GM12878 (cell line): ENCODE measurements around the gene SKIL. TPM values are rescaled to one million over a fixed set of nuclear protein-coding genes. Genes with fewer than 3 reads are reported as not detected.

ENCODE experiments used
- ATAC-seq: fragments of 200-7000 bp; cut with Tn5 transposase; 3 replicates; pipeline ENCODE4 v1.9.1; 2020; ENCODE audit warnings: mild to moderate bottlenecking, moderate library complexity
- BruUV-seq: library from RNA; stranded (reverse); fragments of 400-500 nt; replicated peaks from 2 replicates; lab custom pipeline; 2021; lab: Mats Ljungman, UMichigan
- CTCF ChIA-PET: fragments of 300-600 bp; sonication (Branson Sonifier 250); formaldehyde crosslinking; extraction: SDS; loops from one replicate; lab custom pipeline; 2021; ENCODE audit warnings: inconsistent platforms; lab: Yijun Ruan, JAX
- POLR2A ChIA-PET: fragments of 350-600 bp; formaldehyde crosslinking; extraction: SDS; loops from one replicate; lab custom pipeline; 2021; ENCODE audit warnings: inconsistent platforms; lab: Charles Lee
- RAD21 ChIA-PET: fragments of 300-600 bp; sonication (Branson Sonifier 250); formaldehyde crosslinking; loops from one replicate; lab custom pipeline; 2023; ENCODE audit warnings: antibody characterized with exemption; ENCODE audit not compliant: unreplicated experiment; lab: Charles Lee
- SMC1A ChIA-PET: fragments of 300-600 bp; sonication (Branson Sonifier 250); formaldehyde crosslinking; loops from one replicate; lab custom pipeline; 2023; ENCODE audit not compliant: unreplicated experiment, uncharacterized antibody; lab: Charles Lee
- DNase-seq: peaks from one replicate; pipeline ENCODE4 v3.0.0-alpha.2; 2011; ENCODE audit warnings: low read depth, low spot score
- FAIRE-seq: peaks from 3 replicates; lab custom pipeline; 2011; peaks lifted over from hg19 to GRCh38; lab: Jason Lieb, UNC
- H2AFZ ChIP-seq: 2 replicates; pipeline ENCODE4 v1.6.0; 2011; ENCODE audit warnings: low read depth, low read length, control low read depth; ENCODE audit not compliant: control insufficient read depth
- H3K27ac ChIP-seq: 2 replicates; pipeline ENCODE4 v1.5.1; 2011; ENCODE audit warnings: control low read depth; ENCODE audit not compliant: control insufficient read depth, insufficient read depth
- H3K27me3 ChIP-seq, 2 experiments: replicated peaks in 1 of 2; 2 replicates each; pipeline versions ENCODE4 v1.6.0 to v1.6.1; 2011; ENCODE audit warnings: low read length in 1 of 2; ENCODE audit not compliant: control insufficient read depth in 2 of 2, insufficient read depth in 2 of 2
- H3K36me3 ChIP-seq, 2 experiments: 2 replicates each; pipeline ENCODE4 v1.5.1; 2011; ENCODE audit warnings: low read length in 1 of 2; ENCODE audit not compliant: control insufficient read depth in 2 of 2, insufficient read depth in 2 of 2
- H3K4me1 ChIP-seq: 2 replicates; pipeline ENCODE4 v1.6.1; 2011; ENCODE audit warnings: mild to moderate bottlenecking, low read length, moderate library complexity, mixed read lengths; ENCODE audit not compliant: control insufficient read depth, insufficient read depth
- H3K4me2 ChIP-seq: 2 replicates; pipeline ENCODE4 v1.6.0; 2011; ENCODE audit warnings: control low read depth; ENCODE audit not compliant: control insufficient read depth, insufficient read depth
- H3K4me3 ChIP-seq: fragments of 200-600 bp; sonication (generic); 2 replicates; pipeline ENCODE4 v1.5.1; 2016
- H3K79me2 ChIP-seq: 2 replicates; pipeline ENCODE4 v1.6.0; 2011; ENCODE audit warnings: low read length; ENCODE audit not compliant: control insufficient read depth, insufficient read depth
- H3K9ac ChIP-seq: 2 replicates; pipeline ENCODE4 v1.8.0; 2011; ENCODE audit warnings: low read length, control low read depth, mixed read lengths; ENCODE audit not compliant: control insufficient read depth, insufficient read depth
- H3K9me3 ChIP-seq: replicated peaks from 3 replicates; pipeline ENCODE4 v1.5.1; 2011; ENCODE audit warnings: mild to moderate bottlenecking, low read length; ENCODE audit not compliant: control insufficient read depth, insufficient read depth
- H4K20me1 ChIP-seq: 2 replicates; pipeline ENCODE4 v1.6.0; 2011; ENCODE audit not compliant: control insufficient read depth, insufficient read depth
- BACH1 ChIP-seq: fragments of 450-650 bp; IDR thresholded peaks from 2 replicates; pipeline ENCODE4 v1.6.1; 2017; ENCODE audit warnings: mild to moderate bottlenecking, borderline replicate concordance
- BRCA1 ChIP-seq: IDR thresholded peaks from 2 replicates; pipeline ENCODE4 v1.6.1; 2011; ENCODE audit warnings: low read depth, low read length, improper control_type of control experiment
- CBFB ChIP-seq: IDR thresholded peaks from 2 replicates; pipeline ENCODE4 v1.6.1; 2016; ENCODE audit warnings: antibody characterized with exemption, low read depth
- FOXM1 ChIP-seq: IDR thresholded peaks from 2 replicates; pipeline ENCODE4 v1.6.1; 2012; ENCODE audit warnings: low read depth, mild to moderate bottlenecking, inconsistent platforms, low read length, moderate library complexity
- GATAD2B ChIP-seq: fragments of 450-650 bp; conservative IDR thresholded peaks from 2 replicates; pipeline ENCODE4 v1.6.1; 2017; ENCODE audit warnings: low read depth, mild to moderate bottlenecking, moderate library complexity
- NR2F1 ChIP-seq: fragments of 450-650 bp; conservative IDR thresholded peaks from 2 replicates; pipeline ENCODE4 v1.6.1; 2017; ENCODE audit warnings: mild to moderate bottlenecking
- TCF3 ChIP-seq: IDR thresholded peaks from 2 replicates; pipeline ENCODE4 v1.6.1; 2012; ENCODE audit warnings: low read depth, mild to moderate bottlenecking, low read length, borderline replicate concordance; ENCODE audit not compliant: insufficient read depth
- WGBS: methylation state at CpG from one replicate; pipeline ENCODE4 v1.1.6; 2016; ENCODE audit warnings: low lambda C conversion rate; ENCODE audit not compliant: insufficient replicate concordance, insufficient coverage; ENCODE audit errors: missing lambda C conversion rate; 5-methylcytosine and 5-hydroxymethylcytosine counted together
- in situ Hi-C: fragments of 300-500 bp; cut with MboI; formaldehyde crosslinking; loops from 9 replicates; pipeline ENCODE4 v1.14.3; 2018; ENCODE audit warnings: mixed read lengths
- intact Hi-C: fragments of 100-400 bp; cut with micrococcal nuclease; formaldehyde crosslinking; loops from one replicate; pipeline ENCODE4 v1.14.2; 2022; ENCODE audit not compliant: unreplicated experiment
- polyA plus RNA-seq, 11 experiments: library from polyadenylated mRNA; depleted of rRNA in 4 of 11; unstranded in 6 of 11; stranded (reverse) in 5 of 11; fragments of >200 nt; fragmentation: Nextera tagmentation in 4 of 11; fragmentation: Illumina TruSeq in 1 of 11; extraction: Ambion mirVana in 4 of 11; extraction: Trizol in 1 of 11; gene quantifications; 1 replicate in 1 of 11; 2 replicates in 10 of 11; pipeline versions ENCODE4 v1.2.1 to v1.2.3, GENCODE V29; 2011 to 2016; ENCODE audit warnings: inconsistent platforms in 2 of 11, missing spikeins in 2 of 11, low read depth in 1 of 11
- total RNA-seq, 4 experiments: library from RNA; depleted of rRNA in 3 of 4; stranded (reverse); fragments of >200 nt in 3 of 4; fragmentation: Illumina TruSeq in 1 of 4; extraction: Trizol in 1 of 4; gene quantifications; 2 replicates each; pipeline versions ENCODE4 v1.2.1 to v1.2.3, GENCODE V29; 2013 to 2021
- TF ChIP-seq, protein P1 (sequence below): fragments of 150-350 bp; IDR thresholded peaks from 2 replicates; pipeline ENCODE4 v1.6.1; 2014; ENCODE audit warnings: mild to moderate bottlenecking, low read depth, low read length
- TF ChIP-seq, protein P2 (sequence below), 3 experiments: IDR thresholded peaks in 2 of 3; conservative IDR thresholded peaks in 1 of 3; 2 replicates each; pipeline ENCODE4 v1.5.1; 2011; ENCODE audit warnings: low read depth in 3 of 3, low read length in 3 of 3, mild to moderate bottlenecking in 3 of 3, control low read depth in 2 of 3, moderate library complexity in 2 of 3, inconsistent platforms in 1 of 3, mixed read lengths in 1 of 3; ENCODE audit not compliant: control insufficient read depth in 2 of 3, insufficient read depth in 1 of 3; ENCODE audit errors: extremely low read depth in 1 of 3
- TF ChIP-seq, protein P3 (sequence below): fragments of 450-650 bp; formaldehyde crosslinking; IDR thresholded peaks from 2 replicates; pipeline ENCODE4 v1.5.0; 2022; ENCODE audit warnings: mild to moderate bottlenecking, missing genetic modification characterization

SKIL gene
- total and polyA plus RNA-seq, 10 of the 15 experiments (the other 5 are each of a cell fraction or from before 2014, with no cell fraction given) = 2.7 to 14.8 (median 6.7) TPM

DNA sequence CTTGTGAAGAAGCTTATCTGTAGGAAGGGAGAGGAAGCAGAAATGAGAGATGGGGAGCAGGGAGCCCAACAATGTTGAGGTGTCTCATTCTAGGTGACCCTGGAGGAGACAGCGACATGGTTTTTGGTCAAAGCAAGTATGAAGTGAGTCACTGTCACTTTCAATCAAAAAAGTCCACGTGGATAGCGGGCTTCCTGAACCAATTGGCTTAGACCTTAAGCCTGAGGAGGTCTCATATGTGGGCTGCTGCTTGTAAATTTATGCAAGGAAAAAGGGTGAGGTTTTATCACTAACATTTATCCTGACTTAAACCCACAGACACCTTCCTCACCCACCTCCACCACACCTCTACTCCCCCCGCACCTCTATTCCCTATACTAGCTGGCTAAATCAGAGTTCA is 83.9 kb downstream of the SKIL start:
- WGBS = 32% methylated on average over 4 of the region's 4 CpGs
- ATAC-seq (no peak), FAIRE-seq (no peak), DNase-seq (no peak)
- Histone ChIP-seq H3K4me2 (no peak overlapping the region), H3K27me3 (peaks cover 2 to 3% of the 10 kb centered on the region in 2 experiments; a peak in 3 of 4 replicates), H3K9ac (no peak overlapping the region), H3K79me2 (no peaks in the 10 kb centered on the region), H3K36me3 (no peaks in the 10 kb centered on the region), H3K4me3 (no peak overlapping the region), H4K20me1 (no peaks in the 10 kb centered on the region), H3K27ac (no peak overlapping the region), H3K9me3 (no peaks in the 10 kb centered on the region), H3K4me1 (no peaks in the 10 kb centered on the region), H2AFZ (no peak overlapping the region)
- RAD21 ChIA-PET = no interaction called here
- CTCF ChIA-PET = interaction anchor here (1.1 kb wide), 1 partner anchor 49 kb away, joined by 3 read pairs; no protein-coding TSS in a partner anchor
- intact Hi-C loops (no loop called here), in situ Hi-C loops (no loop called here)
- POLR2A ChIA-PET = interaction anchor here (0.5 kb wide), 1 partner anchor 145 kb away, joined by 3 read pairs; the partner anchor contains the start of gene SLC7A14
- no TSS peak for BruUV-seq
- SMC1A ChIA-PET = no interaction called here
- TF ChIP-seq CBFB = no peak
- TF ChIP-seq, protein P1, sequence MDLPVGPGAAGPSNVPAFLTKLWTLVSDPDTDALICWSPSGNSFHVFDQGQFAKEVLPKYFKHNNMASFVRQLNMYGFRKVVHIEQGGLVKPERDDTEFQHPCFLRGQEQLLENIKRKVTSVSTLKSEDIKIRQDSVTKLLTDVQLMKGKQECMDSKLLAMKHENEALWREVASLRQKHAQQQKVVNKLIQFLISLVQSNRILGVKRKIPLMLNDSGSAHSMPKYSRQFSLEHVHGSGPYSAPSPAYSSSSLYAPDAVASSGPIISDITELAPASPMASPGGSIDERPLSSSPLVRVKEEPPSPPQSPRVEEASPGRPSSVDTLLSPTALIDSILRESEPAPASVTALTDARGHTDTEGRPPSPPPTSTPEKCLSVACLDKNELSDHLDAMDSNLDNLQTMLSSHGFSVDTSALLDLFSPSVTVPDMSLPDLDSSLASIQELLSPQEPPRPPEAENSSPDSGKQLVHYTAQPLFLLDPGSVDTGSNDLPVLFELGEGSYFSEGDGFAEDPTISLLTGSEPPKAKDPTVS = no peak
- no peak for TF ChIP-seq FOXM1
- no peak for TF ChIP-seq BACH1
- TF ChIP-seq, protein P2, sequence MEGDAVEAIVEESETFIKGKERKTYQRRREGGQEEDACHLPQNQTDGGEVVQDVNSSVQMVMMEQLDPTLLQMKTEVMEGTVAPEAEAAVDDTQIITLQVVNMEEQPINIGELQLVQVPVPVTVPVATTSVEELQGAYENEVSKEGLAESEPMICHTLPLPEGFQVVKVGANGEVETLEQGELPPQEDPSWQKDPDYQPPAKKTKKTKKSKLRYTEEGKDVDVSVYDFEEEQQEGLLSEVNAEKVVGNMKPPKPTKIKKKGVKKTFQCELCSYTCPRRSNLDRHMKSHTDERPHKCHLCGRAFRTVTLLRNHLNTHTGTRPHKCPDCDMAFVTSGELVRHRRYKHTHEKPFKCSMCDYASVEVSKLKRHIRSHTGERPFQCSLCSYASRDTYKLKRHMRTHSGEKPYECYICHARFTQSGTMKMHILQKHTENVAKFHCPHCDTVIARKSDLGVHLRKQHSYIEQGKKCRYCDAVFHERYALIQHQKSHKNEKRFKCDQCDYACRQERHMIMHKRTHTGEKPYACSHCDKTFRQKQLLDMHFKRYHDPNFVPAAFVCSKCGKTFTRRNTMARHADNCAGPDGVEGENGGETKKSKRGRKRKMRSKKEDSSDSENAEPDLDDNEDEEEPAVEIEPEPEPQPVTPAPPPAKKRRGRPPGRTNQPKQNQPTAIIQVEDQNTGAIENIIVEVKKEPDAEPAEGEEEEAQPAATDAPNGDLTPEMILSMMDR (IDR thresholded peaks at IDR 0.05 in 2 of 3, conservative IDR thresholded peaks at IDR 0.05 in 1 of 3; ENCODE audit: control insufficient read depth in 2 of 3, extremely low read depth in 1 of 3, insufficient read depth in 1 of 3, low read depth in 3 of 3, low read length in 3 of 3) = no peak
- TF ChIP-seq BRCA1 = no peak
- no peak for TF ChIP-seq TCF3
- no peak for TF ChIP-seq NR2F1
- TF ChIP-seq, protein P3, sequence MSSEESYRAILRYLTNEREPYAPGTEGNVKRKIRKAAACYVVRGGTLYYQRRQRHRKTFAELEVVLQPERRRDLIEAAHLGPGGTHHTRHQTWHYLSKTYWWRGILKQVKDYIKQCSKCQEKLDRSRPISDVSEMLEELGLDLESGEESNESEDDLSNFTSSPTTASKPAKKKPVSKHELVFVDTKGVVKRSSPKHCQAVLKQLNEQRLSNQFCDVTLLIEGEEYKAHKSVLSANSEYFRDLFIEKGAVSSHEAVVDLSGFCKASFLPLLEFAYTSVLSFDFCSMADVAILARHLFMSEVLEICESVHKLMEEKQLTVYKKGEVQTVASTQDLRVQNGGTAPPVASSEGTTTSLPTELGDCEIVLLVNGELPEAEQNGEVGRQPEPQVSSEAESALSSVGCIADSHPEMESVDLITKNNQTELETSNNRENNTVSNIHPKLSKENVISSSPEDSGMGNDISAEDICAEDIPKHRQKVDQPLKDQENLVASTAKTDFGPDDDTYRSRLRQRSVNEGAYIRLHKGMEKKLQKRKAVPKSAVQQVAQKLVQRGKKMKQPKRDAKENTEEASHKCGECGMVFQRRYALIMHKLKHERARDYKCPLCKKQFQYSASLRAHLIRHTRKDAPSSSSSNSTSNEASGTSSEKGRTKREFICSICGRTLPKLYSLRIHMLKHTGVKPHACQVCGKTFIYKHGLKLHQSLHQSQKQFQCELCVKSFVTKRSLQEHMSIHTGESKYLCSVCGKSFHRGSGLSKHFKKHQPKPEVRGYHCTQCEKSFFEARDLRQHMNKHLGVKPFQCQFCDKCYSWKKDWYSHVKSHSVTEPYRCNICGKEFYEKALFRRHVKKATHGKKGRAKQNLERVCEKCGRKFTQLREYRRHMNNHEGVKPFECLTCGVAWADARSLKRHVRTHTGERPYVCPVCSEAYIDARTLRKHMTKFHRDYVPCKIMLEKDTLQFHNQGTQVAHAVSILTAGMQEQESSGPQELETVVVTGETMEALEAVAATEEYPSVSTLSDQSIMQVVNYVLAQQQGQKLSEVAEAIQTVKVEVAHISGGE (CRISPR knock-in tag) = no peak
- no peak for TF ChIP-seq GATAD2B
